PFSK-1 (cell line): ENCODE measurements around the gene PSPN.

Experiments
- POLR2AphosphoS5 ChIP-seq: IDR thresholded peaks from 2 replicates; pipeline ENCODE4 v1.6.1; 2012; ENCODE audit warnings: low read depth, mild to moderate bottlenecking, control low read depth, low read length, moderate library complexity
- TAF1 ChIP-seq: IDR thresholded peaks from 2 replicates; pipeline ENCODE4 v1.6.1; 2012; ENCODE audit warnings: low read length, control low read depth, borderline replicate concordance; ENCODE audit not compliant: insufficient read depth
- TF ChIP-seq, protein P1 (sequence below), 2 experiments: IDR thresholded peaks; 2 replicates each; pipeline versions ENCODE4 v1.6.1 to v1.8.0; 2011 to 2012; ENCODE audit warnings: low read depth in 2 of 2, low read length in 2 of 2, control low read depth in 1 of 2, inconsistent platforms in 1 of 2, mild to moderate bottlenecking in 1 of 2, moderate library complexity in 1 of 2; ENCODE audit not compliant: insufficient read depth in 1 of 2

DNA sequence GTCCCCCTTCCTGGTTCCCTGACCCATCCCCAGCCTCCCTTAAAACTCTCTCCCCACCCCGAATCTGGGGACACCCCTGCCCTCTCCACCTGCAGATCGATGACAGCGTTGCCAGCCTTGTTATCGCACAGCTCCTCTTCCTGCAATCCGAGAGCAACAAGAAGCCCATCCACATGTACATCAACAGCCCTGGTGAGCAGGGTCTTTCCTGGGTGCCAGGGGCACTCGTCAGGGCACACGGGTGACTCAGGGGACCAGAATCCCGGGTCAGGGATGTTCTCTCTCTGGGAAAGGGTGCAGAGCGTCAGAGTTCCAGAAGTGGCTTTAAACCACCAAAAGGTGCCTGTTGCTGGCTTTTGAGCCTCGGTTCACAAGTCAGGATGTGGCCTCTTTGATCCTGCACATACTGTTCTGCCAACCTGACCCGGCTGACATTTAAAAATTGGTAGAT, 13.4 kb downstream of the PSPN start:
- TF ChIP-seq, protein P1, sequence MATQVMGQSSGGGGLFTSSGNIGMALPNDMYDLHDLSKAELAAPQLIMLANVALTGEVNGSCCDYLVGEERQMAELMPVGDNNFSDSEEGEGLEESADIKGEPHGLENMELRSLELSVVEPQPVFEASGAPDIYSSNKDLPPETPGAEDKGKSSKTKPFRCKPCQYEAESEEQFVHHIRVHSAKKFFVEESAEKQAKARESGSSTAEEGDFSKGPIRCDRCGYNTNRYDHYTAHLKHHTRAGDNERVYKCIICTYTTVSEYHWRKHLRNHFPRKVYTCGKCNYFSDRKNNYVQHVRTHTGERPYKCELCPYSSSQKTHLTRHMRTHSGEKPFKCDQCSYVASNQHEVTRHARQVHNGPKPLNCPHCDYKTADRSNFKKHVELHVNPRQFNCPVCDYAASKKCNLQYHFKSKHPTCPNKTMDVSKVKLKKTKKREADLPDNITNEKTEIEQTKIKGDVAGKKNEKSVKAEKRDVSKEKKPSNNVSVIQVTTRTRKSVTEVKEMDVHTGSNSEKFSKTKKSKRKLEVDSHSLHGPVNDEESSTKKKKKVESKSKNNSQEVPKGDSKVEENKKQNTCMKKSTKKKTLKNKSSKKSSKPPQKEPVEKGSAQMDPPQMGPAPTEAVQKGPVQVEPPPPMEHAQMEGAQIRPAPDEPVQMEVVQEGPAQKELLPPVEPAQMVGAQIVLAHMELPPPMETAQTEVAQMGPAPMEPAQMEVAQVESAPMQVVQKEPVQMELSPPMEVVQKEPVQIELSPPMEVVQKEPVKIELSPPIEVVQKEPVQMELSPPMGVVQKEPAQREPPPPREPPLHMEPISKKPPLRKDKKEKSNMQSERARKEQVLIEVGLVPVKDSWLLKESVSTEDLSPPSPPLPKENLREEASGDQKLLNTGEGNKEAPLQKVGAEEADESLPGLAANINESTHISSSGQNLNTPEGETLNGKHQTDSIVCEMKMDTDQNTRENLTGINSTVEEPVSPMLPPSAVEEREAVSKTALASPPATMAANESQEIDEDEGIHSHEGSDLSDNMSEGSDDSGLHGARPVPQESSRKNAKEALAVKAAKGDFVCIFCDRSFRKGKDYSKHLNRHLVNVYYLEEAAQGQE (IDR thresholded peaks at IDR 0.05; ENCODE audit: insufficient read depth in 1 of 2, low read depth in 2 of 2, low read length in 2 of 2): no peak
- no peak for TF ChIP-seq POLR2AphosphoS5
- no peak for TF ChIP-seq TAF1
